ENCODE data around the gene NPR1. TPM values are rescaled to one million over a fixed set of nuclear protein-coding genes. Genes with fewer than 3 reads are reported as not detected.

NPR1 gene
- total and polyA plus RNA-seq, 4 donors = 2.8 to 15.8 (median 8.7) TPM

- Histone ChIP-seq H3K9me3 (ENCODE audit: control insufficient read depth in 4 of 4, low read length in 3 of 4) (no peaks in the 10 kb centered on the region), H3K27me3 (ENCODE audit: control insufficient read depth in 4 of 4, insufficient read depth in 4 of 4, low read length in 3 of 4) (no peaks in the 10 kb centered on the region), H3K36me3 (ENCODE audit: control insufficient read depth in 4 of 4, insufficient read depth in 3 of 4, low read depth in 1 of 4, low read length in 3 of 4) (peaks cover 9 to 27% (median 24%) of the 10 kb centered on the region in 4 donors), H3K4me1 (ENCODE audit: control insufficient read depth in 4 of 4, insufficient read depth in 4 of 4, low read length in 3 of 4) (peaks cover 1 to 12% (median 9%) of the 10 kb centered on the region in 4 donors), H3K4me3 (ENCODE audit: low read depth in 1 of 3, low read length in 3 of 3) (peak within 1 kb of the TSS; percentile 80 to 92 (median 90)), H3K9ac (ENCODE audit: low read depth in 1 of 2, low read length in 2 of 2) (peak within 1 kb of the TSS; percentile 83 to 87), H3K27ac (ENCODE audit: low read depth in 1 of 2, low read length in 2 of 2) (peak within 1 kb of the TSS; percentile 89 to 96)
- peak; percentile 92 for DNase-seq (ENCODE audit: low spot score)
- TF ChIP-seq RAD21 (IDR thresholded peaks at IDR 0.05) (peak; percentile 35 to 58), HNF4A (conservative IDR thresholded peaks at IDR 0.05) (peak in 1 of 2 donors; percentile 26), GABPA (IDR thresholded peaks at IDR 0.05 in 1 of 2, conservative IDR thresholded peaks at IDR 0.05 in 1 of 2) (peak in 1 of 2 donors; percentile 77), RXRA (IDR thresholded peaks at IDR 0.05) (no peak), YY1 (IDR thresholded peaks at IDR 0.05) (peak; percentile 95), JUND (IDR thresholded peaks at IDR 0.05) (no peak), TAF1 (conservative IDR thresholded peaks at IDR 0.05) (no peak), CTCF (IDR thresholded peaks at IDR 0.05; ENCODE audit: low read depth, low read length, missing input control) (peak; percentile 4), SP1 (IDR thresholded peaks at IDR 0.05) (peak; percentile 63), FOXA2 (IDR thresholded peaks at IDR 0.05) (no peak), FOXA1 (IDR thresholded peaks at IDR 0.05) (no peak), MAX (IDR thresholded peaks at IDR 0.05) (no peak), EGR1 (IDR thresholded peaks at IDR 0.05; ENCODE audit: low read depth in 2 of 2) (peak; percentile 78 to 84), REST (IDR thresholded peaks at IDR 0.05) (peak; percentile 45)
- WGBS = 2% methylated on average over 53 of the region's 53 CpGs
Observed at GRCh38 chr1:153658400-153659174, 19.9 kb upstream of the NPR1 start, which contains the start of gene SNAPIN. Gene SNAPIN (plus strand): TSS chr1:153658703. CDS start chr1:153658744, 41 bp downstream.

GRCh38 chr1:153659175-153659534 is 19.3 kb upstream of the NPR1 start:
- H3K4me3 ChIP-seq (ENCODE audit: low read depth in 1 of 3, low read length in 3 of 3) = peak overlapping the region; percentile 80 to 92 (median 90)
- H3K27ac ChIP-seq (ENCODE audit: low read depth in 1 of 2, low read length in 2 of 2) = peak overlapping the region; percentile 89 to 96
- DNase-seq (ENCODE audit: low spot score) = no peak
- H3K27me3 ChIP-seq (ENCODE audit: control insufficient read depth in 4 of 4, insufficient read depth in 4 of 4, low read length in 3 of 4) = no peaks in the 10 kb centered on the region
- peak overlapping the region; percentile 83 to 87 for H3K9ac ChIP-seq (ENCODE audit: low read depth in 1 of 2, low read length in 2 of 2)
- 45% methylated on average over 8 of the region's 8 CpGs for whole genome bisulfite sequencing
- peaks cover 9 to 32% (median 29%) of the 10 kb centered on the region in 4 donors for H3K36me3 ChIP-seq (ENCODE audit: control insufficient read depth in 4 of 4, insufficient read depth in 3 of 4, low read depth in 1 of 4, low read length in 3 of 4)
- peaks cover 1 to 12% (median 9%) of the 10 kb centered on the region in 4 donors for H3K4me1 ChIP-seq (ENCODE audit: control insufficient read depth in 4 of 4, insufficient read depth in 4 of 4, low read length in 3 of 4)
- H3K9me3 ChIP-seq (ENCODE audit: control insufficient read depth in 4 of 4, low read length in 3 of 4) = no peaks in the 10 kb centered on the region
- TF ChIP-seq FOXA1 (IDR thresholded peaks at IDR 0.05) (no peak), HNF4G (IDR thresholded peaks at IDR 0.05) (no peak), RXRA (IDR thresholded peaks at IDR 0.05) (no peak), ATF3 (IDR thresholded peaks at IDR 0.05) (no peak), CTCF (IDR thresholded peaks at IDR 0.05; ENCODE audit: low read depth, low read length, missing input control) (no peak), NR2F2 (IDR thresholded peaks at IDR 0.05) (no peak), YY1 (IDR thresholded peaks at IDR 0.05) (no peak), ZBTB33 (IDR thresholded peaks at IDR 0.05) (no peak), FOXA2 (IDR thresholded peaks at IDR 0.05) (no peak)

All from liver (tissue), 9 donors.